Stimulated activated CD4-positive, alpha-beta T cell treated with anti-CD3 and anti-CD28 coated beads, Interleukin-4, amount 100 ng/mL, for 4 hours (primary cell): ENCODE results near the gene MYF5.

Experiments
- DNase-seq, 2 experiments: peaks; one replicate each; pipeline ENCODE4 v3.0.0-alpha.2; 2020

Gene MYF5

DNA sequence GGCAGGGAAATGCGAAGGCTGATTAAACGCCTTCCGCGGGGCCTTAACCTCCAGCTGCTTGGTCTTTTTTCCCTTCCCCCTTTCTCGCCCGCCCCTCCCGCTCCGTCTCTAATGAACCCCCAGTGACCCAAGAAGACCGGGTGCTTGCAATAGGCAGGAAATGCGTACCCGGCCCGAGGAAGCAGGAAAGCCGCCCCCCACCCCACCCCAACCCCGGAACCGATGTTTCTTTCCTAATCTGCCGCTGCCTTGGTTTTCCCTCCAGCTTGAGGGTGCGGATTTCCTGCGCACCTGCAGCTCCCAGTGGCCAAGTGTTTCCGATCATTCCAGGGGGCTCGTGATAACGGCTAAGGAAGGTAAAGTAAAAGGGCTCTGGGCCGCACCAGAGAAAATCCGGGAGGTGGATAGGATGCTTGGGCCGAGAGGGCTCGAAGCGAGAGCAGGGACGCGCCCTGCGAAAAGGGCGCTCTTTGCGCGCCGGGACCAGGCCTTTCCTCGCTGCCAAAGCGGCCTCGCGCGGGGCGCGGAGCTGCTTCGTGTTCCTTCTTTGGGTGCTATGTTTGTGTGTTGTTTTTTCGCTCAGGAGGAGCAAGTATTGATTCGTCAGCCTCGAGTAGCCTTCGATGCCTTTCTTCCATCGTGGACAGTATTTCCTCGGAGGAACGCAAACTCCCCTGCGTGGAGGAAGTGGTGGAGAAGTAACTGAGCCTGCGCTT is 8.3 kb upstream of the MYF5 start:
- no peak for DNase-seq

DNA sequence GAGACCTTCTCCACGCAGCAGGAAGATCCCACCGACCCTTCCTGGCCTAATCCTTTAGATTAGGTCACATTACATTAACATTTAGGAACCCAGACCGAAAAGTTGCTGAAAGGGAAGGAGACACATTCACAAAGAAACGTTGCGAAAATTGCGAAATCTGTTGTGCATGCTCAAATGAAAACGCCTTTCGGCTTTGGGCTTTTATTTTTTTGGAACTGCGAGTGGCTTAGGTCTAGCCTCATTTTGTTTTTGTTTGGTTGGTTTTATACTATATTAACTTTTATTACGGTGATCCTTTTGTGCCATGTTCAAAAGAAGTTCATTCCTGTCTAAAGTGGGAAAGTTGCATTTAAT is 7.8 kb upstream of the MYF5 start:
- no peak for DNase-seq

DNA sequence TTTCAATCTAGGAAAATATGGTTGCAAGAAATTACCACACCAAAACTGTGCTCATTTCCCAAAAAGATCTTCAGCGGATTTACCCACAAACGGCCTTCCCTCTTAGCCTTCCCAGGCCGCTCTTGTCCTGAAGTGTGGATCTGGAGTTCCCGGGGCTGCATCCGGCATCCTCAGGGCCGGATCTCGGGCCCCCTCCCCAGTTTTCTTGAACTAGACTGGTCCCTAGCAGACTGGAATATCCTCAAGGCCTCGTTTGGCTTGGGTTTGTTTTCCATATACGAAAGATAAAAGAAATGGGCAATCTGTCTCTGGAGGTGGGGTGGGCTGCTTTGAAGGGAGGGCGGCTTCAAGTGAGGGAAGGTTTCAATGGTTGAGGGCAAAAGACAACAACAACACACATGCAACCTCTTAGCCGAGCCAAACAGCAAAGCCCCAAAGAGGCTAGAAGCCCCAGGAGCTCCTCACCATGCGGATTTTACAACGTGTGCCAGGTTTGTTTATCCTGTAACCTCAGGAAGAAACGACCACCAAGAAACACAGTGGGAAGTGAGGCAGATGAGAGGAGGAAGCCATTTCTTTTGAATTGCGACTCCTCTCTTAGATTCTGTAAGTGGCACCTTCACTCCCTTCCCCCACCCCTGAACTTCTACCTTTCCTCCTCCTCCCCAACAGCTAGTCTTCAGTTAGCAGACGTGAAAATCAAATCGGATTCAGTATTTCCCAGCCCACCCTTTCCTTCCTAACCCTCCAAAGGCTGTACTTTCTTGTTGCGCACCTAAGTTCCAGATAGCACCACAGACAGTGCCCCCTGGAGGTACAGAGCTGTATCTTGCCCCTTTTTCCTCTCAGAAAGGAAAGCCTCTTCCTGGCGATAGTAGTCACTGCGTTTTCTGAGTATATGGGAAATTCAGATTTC is 6.6 kb upstream of the MYF5 start:
- DNase-seq: no peak

DNA sequence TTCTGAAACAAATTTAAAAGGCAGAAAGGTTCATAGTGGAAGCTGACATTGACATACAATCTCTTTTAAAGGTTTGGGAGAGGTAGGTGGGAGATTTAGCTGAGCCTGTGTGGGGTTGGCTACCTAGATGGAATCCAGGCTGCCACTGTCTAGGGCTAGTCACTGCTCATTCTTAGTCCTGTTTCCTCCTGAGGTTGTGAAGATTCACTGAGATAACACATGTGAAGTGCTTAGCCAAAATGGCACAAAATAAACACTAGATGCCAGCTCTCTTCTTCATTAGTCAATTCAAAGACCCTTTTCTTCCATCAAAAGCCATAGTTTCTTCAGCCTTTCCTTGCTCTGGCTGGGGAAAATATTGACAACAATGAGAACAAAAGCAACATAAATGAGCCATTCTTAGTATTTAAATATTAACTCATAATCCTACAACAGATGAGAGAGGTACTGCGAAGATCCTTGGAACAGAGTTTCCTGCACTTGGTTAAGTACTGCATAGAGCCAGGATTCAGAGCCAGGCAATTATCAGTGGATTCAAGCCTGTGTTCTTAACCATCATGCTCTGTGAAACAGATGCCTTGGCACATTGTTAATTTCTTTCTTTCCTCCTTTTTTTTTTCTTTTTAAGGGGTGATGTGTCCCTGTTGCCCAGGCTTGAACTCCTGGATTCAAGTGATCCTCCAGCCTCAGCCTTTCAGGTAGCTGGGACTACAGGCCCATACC is 5.8 kb upstream of the MYF5 start:
- DNase-seq: no peak

DNA sequence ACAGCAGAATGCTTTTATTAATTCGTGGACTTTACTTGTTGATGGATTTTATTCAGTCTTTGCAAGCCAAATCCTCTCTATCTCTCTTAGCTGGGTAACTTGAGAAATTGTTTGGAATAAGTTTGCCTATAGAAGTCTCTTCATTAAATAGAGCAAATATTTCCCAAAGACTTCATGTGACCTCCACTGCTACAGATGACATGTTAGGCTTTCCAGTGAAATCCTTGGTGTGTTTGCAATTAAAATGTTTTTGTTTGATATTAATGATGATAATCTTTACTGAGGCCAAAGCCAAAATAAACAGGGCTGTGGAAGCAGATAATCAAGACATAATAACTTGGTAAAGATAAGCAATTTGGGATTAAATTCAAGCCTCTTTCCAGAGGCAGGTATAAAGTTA is 4.8 kb upstream of the MYF5 start:
- DNase-seq: no peak

DNA sequence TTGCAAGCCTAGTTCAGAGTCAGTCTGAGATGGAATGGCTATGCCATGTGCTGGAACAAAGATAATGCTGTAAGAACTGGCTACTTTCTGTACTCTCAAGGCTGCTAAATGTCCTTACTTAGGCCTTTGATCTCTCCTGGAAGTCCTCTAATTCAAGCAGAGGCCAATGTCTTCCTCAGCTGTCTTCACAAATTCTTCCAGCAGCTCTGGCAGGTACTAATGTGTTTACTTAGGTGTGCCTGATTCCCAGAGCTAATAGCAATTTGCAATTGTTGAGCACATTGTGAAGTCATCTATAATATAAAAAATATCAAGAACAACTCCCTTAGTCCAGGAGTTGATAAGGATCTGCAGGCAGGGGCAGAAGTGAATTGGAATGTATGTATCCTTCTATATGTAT is 3.8 kb upstream of the MYF5 start:
- no peak for DNase-seq

DNA sequence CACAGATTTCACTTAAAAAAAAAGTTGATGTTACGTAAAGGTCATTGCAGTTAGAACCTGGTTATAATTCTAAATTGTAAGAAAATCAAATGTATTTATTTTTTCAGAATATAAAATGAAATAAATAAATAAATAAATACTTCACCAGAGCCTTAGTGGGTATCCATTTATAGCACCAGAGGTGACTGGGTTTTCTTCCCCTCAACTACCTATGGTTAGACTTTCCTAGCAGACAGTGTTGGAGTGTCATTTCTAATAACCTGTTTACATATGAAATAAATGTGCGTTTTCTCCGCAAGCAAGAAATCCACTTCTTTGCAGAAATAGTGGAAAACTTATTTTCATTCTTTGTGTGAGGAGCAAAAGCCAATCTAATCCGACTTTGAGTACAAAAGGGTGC is 3.3 kb upstream of the MYF5 start:
- no peak for DNase-seq

DNA sequence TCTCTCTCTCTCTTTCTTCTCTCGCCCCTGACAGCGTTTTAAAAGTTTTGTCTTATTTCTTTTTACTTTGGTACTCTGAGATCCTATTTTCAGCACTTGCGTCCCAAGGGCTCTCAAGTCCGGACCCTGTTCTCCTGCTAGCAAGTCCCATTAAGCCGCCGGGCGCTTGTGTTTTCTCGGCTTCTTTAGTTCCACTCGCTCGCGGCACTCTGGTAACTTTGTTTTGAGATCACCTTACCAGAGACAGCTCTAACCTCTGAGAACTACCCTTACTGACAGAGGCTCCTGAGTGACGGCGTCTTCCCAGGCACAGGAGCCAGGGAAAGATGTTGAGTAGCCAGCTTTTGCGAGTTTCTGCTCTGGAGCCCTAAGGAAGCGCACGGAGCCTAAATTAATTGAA is 2.7 kb upstream of the MYF5 start:
- DNase-seq: no peak

DNA sequence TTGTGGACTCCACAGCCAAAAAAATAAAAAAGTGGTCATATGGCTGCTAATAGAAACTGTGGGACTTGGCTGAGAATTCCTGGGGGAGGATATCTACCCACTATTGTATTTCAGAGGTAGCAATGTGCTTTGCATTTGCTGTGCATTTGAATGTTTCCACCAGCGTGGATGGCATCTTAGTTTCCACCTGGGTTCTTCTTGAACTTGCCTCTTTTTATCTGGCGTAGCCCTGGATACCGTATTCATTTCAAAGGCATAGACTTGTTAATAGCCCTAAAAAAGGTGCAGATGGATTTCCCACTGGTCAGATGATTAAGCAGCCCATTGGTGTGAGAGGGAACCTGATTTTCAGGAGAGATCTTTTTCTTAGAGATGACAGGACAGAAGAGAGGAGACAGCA is 1.9 kb upstream of the MYF5 start:
- no peak for DNase-seq

DNA sequence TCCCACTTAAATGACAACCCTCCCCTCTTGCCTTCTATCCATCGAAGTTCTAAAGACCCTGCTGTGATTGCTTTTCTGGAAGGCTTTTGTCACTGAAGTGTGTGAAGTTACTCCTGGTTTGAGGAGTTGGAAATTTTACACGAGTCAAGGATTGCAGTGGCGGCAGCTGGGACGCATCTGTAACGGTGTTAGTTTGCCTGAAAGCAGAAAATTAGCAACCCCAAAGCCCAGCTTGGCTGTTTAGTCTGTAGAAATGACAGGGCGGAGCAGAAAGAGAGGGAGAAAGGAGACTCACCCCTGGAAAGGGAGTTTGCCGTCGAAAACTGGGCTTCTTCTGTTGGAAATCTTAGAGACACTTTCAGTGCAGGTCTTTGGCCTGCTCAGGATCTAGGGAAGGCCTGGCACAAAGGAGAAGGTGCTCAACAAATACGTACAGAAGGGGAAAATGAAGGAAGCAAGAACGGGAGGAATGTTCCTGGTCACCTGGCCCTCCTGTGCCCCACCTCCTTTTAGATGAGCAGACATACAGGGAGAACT is 931 bp upstream of the MYF5 start:
- DNase-seq: no peak

DNA sequence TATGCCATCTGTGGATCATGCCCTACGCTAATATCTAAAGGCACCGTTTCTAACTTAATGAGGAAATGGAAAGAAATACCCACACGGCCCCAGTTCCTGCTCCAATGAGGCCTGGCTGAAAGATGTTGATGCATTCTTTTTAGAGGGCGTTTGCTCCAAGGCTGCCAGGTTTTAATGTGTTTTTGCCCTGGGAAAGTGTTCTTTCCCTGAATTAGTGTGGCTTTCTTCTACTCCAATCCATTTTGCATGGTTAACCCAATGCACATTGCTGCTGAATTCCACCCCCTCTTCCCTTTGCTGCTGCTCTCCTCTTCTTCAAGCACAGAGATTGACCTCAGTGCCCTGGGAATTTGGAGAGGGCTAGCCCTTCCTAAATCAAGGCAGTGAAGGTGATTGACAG is 1.1 kb downstream of the MYF5 start:
- DNase-seq: no peak

DNA sequence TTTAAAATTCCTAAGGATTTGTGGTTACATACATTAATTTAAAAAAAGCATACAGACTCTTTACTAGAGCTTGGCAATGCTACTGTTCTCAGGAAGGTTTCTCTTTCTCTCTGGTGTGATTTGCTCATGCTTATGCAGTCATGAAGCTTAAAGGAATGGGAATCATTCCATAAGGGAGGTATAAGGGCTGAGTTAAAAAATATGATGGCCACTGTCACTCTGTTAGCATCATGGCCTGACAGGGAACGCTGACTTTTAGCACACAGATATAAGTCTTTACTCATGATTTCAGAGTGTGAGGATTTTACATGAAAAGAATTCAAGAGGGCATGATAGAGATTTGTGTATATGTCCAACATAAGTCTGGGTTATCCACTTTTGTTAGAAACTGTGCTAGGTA is 3.8 kb downstream of the MYF5 start:
- no peak for DNase-seq

DNA sequence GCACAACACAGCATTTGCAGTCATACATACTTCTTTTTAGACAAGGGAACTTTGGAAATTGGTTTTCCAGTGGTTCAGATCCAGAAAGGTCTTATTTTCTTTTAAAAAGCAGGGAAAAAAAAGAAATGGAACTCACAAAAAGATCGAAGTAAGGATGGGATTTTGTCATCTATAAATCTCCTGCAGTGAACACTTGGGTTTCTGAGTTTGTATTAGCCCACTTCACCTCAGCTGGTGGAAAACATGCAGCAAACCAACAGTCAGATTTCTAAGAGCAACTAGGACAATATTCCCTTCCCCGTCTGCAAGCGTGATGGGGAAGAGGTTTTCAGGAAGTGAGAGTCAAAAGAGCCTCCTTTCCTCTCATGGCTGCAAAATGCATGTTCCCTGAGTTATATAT is 4.6 kb downstream of the MYF5 start:
- DNase-seq: no peak

DNA sequence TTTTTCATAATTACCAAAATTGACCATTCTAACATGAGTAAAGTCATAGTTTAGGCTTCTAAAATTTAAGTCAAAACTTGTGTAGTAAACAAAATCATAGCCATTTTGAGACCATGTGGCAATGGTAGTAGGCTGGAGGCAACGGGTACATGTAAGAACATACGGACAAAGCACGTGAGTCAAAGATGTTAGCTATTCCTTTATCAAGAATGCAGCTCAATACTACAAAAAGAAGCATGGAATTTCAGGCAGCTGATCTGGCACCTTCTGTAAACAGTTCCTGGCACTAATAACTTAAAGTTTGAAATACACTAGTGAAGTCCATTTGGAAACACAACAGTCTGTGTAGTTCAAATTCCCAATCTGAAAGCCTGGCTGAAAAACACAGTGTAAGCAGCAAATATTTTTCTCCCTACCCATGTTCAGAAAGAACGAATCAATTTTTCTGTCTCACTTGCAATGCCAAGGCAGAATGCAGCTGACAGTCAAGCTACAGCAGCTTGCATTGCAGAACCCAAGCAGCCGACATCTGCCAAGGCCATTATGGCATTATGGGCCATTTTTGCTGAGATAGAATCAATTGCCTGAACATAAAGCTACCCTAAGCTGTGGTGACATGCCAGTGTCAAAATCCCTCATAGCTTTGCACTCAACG is 29.3 kb downstream of the MYF5 start:
- DNase-seq: no peak

DNA sequence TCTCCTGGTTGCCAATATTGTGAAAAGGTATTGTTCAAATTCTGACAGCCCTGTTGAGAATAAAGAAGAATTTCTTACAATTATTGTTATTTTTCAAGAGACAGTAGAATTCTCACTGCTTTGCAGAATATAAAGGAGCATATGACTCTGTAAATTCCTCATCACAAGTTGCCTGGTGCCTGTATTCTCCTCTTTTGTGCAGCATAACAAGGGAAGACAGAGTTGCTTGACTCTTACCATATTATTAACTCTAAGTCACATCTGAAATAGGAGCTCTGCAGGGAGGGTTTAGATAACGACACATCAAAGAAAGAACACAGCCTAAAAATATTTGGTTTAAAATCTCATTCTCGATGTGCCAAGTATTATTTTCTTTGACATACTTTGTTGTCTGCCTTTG is 31.1 kb downstream of the MYF5 start:
- no peak for DNase-seq

DNA sequence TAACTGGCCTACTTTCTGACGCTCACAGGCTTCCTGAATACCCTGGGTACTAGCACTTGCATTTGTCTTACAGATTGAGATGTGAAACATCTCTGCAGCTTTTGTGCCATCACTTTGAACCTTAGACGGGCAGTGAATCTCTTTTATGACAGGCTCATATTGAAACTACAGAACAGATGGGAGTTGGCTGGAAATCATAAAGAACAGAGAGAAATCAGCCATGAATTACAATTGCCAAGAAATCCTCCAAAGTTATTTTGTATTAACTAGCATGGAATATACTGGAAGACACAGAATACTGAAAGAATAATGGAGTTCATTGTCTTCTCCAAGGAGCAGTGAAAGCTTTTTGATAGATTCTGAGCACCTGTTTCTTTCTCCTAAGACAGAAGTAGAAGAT is 32.7 kb downstream of the MYF5 start:
- DNase-seq: no peak

DNA sequence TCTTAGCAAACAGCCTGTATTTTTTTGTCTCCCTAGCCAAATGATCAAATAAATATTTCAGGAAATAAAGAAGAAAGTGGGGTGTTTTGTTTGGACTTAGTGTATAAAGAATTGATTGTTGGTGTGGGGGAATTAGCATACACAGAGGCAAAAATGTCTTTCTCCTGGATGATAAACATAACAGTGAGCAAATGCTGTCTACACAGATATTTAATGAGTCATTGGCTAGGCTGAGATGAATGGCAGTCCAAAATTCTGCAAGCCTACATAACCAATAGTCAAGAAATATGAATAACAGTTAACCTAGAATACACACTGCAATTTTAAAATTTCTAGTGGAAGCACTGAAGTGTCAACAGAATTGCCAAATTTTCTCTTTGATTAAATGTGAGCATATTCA is 35.8 kb downstream of the MYF5 start:
- DNase-seq: no peak

DNA sequence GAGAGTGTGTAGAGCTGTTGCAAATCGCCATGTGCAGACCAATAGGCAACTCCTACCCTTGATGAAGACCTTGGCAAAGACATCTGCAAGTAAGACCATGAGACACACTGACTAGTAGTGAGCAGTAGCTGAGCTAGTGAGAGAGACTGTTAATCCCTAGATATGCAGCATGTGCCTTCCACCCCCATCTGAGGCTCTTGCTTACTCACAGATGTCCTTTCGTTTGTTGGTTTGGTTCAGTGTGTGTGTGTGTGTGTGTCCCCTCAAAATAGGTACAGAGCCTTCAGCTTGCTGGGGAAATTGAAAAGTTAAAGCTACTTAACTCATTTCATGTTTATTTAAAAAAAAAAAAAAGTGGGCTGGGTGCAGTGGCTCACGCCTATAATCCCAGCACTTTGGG is 37.6 kb downstream of the MYF5 start:
- DNase-seq: no peak

DNA sequence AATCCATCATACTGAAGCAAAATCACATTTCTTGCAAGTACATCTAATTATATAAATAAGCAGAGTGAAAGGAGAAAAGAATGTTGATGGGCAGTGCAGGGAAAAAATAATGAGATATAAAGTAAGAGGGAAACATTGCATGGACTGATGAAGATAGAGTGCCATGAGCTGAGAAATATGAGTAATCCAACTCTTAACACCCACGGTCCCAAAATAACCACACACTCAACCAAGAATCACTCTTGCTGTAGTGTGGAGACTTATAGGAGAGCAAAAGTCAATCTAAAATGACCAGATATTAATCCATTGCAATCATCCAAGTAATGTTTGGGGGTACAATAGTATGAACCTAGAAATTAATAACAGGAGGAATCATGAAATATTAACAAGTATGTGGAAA is 40.2 kb downstream of the MYF5 start:
- DNase-seq: no peak

DNA sequence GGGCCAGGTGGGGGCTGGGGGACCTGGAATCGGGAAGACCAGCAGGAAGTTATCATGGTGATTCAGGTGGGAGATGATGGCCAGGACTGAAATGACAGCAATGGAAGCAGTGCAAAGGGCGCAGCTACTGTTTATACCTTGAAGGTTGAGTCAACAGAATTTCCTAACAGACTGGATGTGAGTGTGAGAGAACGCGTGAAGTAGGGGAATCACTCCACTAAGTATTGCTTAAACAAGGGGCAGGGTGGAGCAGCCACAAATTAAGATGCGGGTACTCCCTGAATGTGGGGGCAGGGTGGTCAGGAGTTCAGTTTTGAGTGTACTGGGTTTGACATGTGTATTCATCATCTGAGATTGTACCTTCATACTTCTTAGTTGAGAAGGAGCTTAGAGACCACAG is 45.1 kb downstream of the MYF5 start:
- DNase-seq: no peak

DNA sequence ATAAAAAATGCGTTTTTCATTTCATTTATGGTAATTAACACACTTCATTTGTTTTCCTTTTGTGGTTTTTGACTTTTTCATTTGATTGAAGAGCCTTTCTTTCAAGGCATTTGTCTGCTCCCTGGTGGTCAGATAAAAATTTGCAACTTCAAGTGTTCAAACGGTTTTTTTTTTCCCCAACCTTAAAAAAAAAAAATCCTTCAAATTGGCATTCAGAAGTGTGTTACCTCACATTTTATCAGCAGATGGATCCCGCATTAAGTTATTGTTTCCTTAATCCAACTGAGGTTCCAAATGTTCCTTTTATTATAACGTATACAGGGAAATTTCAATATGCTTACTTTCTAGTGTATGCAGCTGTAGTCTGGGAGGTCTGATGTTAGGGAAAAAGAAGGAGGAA is 47.2 kb downstream of the MYF5 start:
- DNase-seq: no peak

DNA sequence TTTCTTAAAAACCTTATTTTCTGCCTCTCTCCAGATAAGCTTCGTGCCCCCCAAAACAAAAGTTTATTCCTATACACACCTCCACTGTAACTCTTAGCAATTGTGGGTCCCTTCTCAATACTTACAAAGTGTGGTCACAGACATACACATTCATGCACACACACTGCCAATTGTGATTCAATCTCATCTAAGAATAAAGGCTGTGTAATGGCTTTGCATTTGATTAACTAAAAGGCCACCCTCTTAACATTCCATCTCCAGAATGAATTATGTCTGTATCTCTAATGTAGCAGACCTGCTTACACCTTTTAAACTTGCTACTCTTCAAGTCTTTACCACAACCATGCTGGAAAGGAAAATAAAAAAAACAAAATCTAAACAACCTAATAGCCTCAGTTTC is 49.5 kb downstream of the MYF5 start:
- no peak for DNase-seq

DNA sequence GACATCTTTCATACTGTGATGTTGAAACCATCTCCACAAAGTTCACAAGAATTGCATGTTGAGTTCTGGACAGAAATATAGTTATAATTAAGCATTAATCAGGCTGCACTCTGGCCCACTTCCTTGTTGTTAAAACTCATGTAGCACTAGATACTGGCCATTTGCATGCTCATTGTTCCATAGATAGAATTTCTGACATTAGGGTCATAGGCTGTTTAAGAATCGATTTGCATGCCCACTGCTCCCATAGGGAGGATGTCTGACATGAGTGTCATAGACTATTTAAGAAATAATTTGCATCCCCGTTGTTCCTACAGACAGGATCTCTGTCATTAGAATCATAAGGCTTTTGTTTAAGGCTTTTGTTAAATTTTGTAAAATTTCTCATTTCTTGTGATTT is 50.2 kb downstream of the MYF5 start:
- no peak for DNase-seq
